ENCODE measurements around the gene COX7C.
A peak's percentile ranks its signal among the peaks of the same experiment; 100 is the strongest.

The COX7C gene

DNA sequence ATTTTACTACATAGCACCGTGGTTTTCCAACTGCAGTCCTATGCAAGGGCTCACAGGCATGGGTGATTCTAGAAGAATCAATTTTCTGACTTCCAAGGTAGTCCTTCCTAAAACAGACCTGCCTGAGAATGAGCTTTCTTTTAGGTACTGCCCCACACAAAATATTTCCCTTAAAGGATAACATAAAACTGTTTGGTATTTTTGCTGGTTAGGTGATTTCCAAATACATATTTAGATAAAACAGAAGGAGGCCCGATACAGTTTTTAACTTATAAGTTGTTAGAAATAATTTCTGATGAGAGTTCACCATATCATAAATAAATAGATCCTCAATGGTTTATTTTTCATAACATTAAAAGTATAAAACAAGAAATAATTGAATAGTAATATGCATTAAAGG lies 46.4 kb downstream of the COX7C start:
- no peak for DNase-seq (ENCODE audit: low read depth, low spot score)

DNA sequence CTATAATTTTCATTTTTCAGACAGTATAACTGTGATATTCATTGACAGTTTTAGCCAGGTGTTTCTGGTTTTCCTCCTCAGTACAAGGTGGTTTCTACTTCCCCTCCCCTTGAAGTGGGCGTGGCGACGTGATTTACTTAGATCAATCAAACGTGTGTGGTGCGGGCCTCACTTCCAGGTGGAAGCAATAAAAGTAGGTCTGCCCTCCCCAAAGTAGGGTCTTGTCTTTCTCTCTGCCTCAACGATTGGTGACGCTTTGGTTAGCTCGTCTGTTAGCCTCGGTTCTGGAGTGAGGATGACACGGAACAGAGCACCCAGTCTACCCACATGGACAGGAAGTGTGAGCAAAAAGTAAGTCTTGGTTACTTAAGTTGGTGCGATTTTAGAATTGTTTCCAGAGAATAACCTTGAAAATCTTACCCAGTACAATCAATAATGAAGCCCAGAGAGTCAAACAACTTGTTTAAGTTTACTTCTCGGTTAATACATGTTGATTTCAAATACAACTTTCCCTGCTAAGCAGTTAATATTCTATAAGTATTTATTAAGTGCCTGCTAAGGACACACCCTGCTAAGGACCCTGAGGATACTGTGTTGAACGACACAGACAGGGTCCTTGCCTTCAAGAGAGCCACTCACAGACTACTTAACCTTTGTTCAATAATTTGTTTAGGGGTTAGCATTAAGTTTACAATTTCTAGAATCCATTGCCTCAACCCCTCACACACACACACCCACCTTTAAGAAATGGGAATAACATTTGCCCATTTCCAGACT lies 48.4 kb downstream of the COX7C start:
- peak; percentile 15 for DNase-seq (ENCODE audit: low read depth, low spot score)

DNA sequence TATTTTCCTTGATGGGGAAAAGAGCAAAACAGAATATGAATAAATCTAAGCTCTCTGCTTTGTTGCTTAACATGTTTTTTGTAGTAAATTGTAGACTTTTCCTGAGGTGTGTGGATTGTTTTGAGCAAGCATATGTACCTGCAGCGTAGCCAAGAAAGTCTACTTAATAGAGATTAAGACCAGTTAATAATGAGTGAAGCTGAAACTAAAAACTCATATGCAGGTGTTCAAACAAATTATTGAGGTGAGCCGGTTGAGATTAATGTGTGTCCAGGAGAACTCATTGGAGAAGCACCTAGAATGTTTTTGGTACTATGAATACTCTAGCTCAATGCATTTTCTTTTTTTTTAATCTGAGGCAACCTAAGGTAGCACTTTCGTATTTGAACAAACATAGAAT lies 49.2 kb downstream of the COX7C start:
- DNase-seq (ENCODE audit: low read depth, low spot score) = no peak

Data from ELF-1 (cell line).